SK-N-SH (cell line): ENCODE measurements around the gene ARL2BP. TPM values are rescaled to one million over a fixed set of nuclear protein-coding genes. Genes with fewer than 3 reads are reported as not detected.

ENCODE experiments used
- EZH2phosphoT487 ChIP-seq: fragments of 200-600 bp; sonication (generic); IDR thresholded peaks from 2 replicates; pipeline ENCODE4 v1.6.1; 2017; ENCODE audit warnings: low read depth, mixed run types, mild to moderate bottlenecking, antibody characterized with exemption, moderate library complexity, borderline replicate concordance
- FOSL2 ChIP-seq: IDR thresholded peaks from 2 replicates; pipeline ENCODE4 v1.4.0; 2012; ENCODE audit warnings: low read depth, mild to moderate bottlenecking, moderate library complexity, borderline replicate concordance
- FOXM1 ChIP-seq: IDR thresholded peaks from 2 replicates; pipeline ENCODE4 v1.4.0; 2012; ENCODE audit warnings: low read depth, mild to moderate bottlenecking
- GABPA ChIP-seq: IDR thresholded peaks from 2 replicates; pipeline ENCODE4 v1.4.0; 2012; ENCODE audit warnings: low read depth, mild to moderate bottlenecking
- GATA2 ChIP-seq: sonication (generic); formaldehyde crosslinking; IDR thresholded peaks from 2 replicates; pipeline ENCODE4 v1.5.0; 2020; ENCODE audit warnings: mild to moderate bottlenecking, missing genetic modification reagents
- JUND ChIP-seq: IDR thresholded peaks from 2 replicates; pipeline ENCODE4 v1.4.0; 2012
- MEF2A ChIP-seq: IDR thresholded peaks from 2 replicates; pipeline ENCODE4 v1.4.0; 2012; ENCODE audit warnings: low read depth, borderline replicate concordance
- MXI1 ChIP-seq: IDR thresholded peaks from 2 replicates; pipeline ENCODE4 v1.6.1; 2012; ENCODE audit warnings: mild to moderate bottlenecking, low read depth, low read length, improper control_type of control experiment
- NFIC ChIP-seq: IDR thresholded peaks from 2 replicates; pipeline ENCODE4 v1.4.0; 2012; ENCODE audit warnings: borderline replicate concordance
- NRF1 ChIP-seq: IDR thresholded peaks from 2 replicates; pipeline ENCODE4 v1.6.1; 2012; ENCODE audit warnings: low read depth, mild to moderate bottlenecking, low read length
- POLR2AphosphoS5 ChIP-seq: IDR thresholded peaks from 2 replicates; pipeline ENCODE4 v1.6.1; 2012; ENCODE audit warnings: low read depth, low read length
- RAD21 ChIP-seq: IDR thresholded peaks from 2 replicates; pipeline ENCODE4 v1.6.1; 2012; ENCODE audit warnings: mild to moderate bottlenecking, low read length
- RFX5 ChIP-seq: IDR thresholded peaks from 2 replicates; pipeline ENCODE4 v1.6.1; 2012; ENCODE audit warnings: mild to moderate bottlenecking, improper control_type of control experiment, low read length
- RXRA ChIP-seq: IDR thresholded peaks from 2 replicates; pipeline ENCODE4 v1.4.0; 2012; ENCODE audit warnings: low read depth, mild to moderate bottlenecking, borderline replicate concordance
- SIN3A ChIP-seq: IDR thresholded peaks from 2 replicates; pipeline ENCODE4 v1.6.1; 2012; ENCODE audit warnings: low read depth, mild to moderate bottlenecking, low read length, moderate library complexity, borderline replicate concordance
- SMC3 ChIP-seq: IDR thresholded peaks from 2 replicates; pipeline ENCODE4 v1.6.1; 2012; ENCODE audit warnings: low read depth, low read length, improper control_type of control experiment
- TAF1 ChIP-seq: IDR thresholded peaks from 2 replicates; pipeline ENCODE4 v1.6.1; 2012; ENCODE audit warnings: low read depth, mild to moderate bottlenecking, low read length, moderate library complexity, borderline replicate concordance
- TEAD4 ChIP-seq: IDR thresholded peaks from 2 replicates; pipeline ENCODE4 v1.4.0; 2012; ENCODE audit warnings: mild to moderate bottlenecking, borderline replicate concordance; ENCODE audit not compliant: insufficient read depth
- YY1 ChIP-seq: IDR thresholded peaks from 2 replicates; pipeline ENCODE4 v1.4.0; 2012; ENCODE audit warnings: low read depth, mild to moderate bottlenecking
- polyA plus RNA-seq, 3 experiments: library from polyadenylated mRNA; depleted of rRNA; stranded (reverse); fragments of >200 nt; gene quantifications; 2 replicates each; pipeline ENCODE4 v1.2.3, GENCODE V29; 2012
- TF ChIP-seq, protein P1 (sequence below): fragments of 150-350 bp; IDR thresholded peaks from 2 replicates; pipeline ENCODE4 v1.6.1; 2016; ENCODE audit warnings: mild to moderate bottlenecking, low read depth, low read length
- TF ChIP-seq, protein P2 (sequence below): fragments of 200-600 bp; sonication (generic); IDR thresholded peaks from 2 replicates; pipeline ENCODE4 v1.6.1; 2017; ENCODE audit warnings: antibody characterized with exemption, mild to moderate bottlenecking, moderate library complexity
- TF ChIP-seq, protein P3 (sequence below): fragments of 150-350 bp; IDR thresholded peaks from 2 replicates; pipeline ENCODE4 v1.6.1; 2017; ENCODE audit warnings: antibody characterized with exemption, low read length, low read depth, borderline replicate concordance
- TF ChIP-seq, protein P4 (sequence below): IDR thresholded peaks from 2 replicates; pipeline ENCODE4 v1.4.0; 2012; ENCODE audit warnings: low read depth

The ARL2BP gene
- polyA plus RNA-seq, 1 of the 3 experiments (the other 2 are of a cell fraction) = 61.8 TPM

DNA sequence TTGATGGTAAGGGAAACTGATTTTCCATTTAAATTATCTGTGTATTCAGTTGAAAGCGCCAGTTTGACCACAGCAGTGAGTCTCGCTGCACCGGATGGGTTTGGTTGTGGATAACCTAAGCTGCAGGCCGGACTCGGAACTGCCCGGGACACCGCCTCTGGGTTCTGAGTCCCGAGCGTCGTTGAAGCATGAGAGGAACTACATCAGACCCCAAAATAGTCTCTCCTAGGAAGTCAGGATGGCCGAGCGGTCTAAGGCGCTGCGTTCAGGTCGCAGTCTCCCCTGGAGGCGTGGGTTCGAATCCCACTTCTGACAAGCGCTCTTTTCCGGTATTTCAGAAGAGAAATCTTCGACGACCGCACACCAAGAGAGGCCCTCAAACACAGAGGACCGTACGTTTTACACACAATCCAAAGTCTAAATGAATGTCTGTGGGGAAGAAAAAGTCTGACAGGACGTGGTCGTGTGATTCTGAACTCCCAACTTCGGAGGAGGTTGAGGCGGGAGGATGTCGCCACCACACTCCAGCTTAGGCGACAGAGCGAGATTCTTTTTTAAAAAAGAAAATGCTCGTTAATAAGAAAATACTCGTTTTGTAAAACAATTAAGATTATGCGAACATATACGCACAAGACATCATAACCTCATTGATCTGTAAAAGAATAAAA, 54.8 kb downstream of the ARL2BP start (continued):
- TF ChIP-seq SIN3A (no peak), JUND (no peak), GATA2 (CRISPR knock-in tag) (no peak), NRF1 (no peak), POLR2AphosphoS5 (no peak), MEF2A (peak; percentile 62; the same call in 1 of the 2 replicates), FOXM1 (no peak), MXI1 (no peak), RXRA (peak; percentile 10; the same call in 1 of the 2 replicates), TAF1 (peak; percentile 43; the same call in 1 of the 2 replicates), FOSL2 (peak; percentile 71), YY1 (peak; percentile 55; the same call in 1 of the 2 replicates), GABPA (peak; percentile 38; the same call in 1 of the 2 replicates), EZH2phosphoT487 (no peak), RFX5 (no peak), NFIC (no peak), TEAD4 (peak; percentile 82), SMC3 (peak; percentile 15; the same call in 1 of the 2 replicates), RAD21 (no peak)
- TF ChIP-seq, protein P1, sequence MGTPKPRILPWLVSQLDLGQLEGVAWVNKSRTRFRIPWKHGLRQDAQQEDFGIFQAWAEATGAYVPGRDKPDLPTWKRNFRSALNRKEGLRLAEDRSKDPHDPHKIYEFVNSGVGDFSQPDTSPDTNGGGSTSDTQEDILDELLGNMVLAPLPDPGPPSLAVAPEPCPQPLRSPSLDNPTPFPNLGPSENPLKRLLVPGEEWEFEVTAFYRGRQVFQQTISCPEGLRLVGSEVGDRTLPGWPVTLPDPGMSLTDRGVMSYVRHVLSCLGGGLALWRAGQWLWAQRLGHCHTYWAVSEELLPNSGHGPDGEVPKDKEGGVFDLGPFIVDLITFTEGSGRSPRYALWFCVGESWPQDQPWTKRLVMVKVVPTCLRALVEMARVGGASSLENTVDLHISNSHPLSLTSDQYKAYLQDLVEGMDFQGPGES = no peak
- TF ChIP-seq, protein P2, sequence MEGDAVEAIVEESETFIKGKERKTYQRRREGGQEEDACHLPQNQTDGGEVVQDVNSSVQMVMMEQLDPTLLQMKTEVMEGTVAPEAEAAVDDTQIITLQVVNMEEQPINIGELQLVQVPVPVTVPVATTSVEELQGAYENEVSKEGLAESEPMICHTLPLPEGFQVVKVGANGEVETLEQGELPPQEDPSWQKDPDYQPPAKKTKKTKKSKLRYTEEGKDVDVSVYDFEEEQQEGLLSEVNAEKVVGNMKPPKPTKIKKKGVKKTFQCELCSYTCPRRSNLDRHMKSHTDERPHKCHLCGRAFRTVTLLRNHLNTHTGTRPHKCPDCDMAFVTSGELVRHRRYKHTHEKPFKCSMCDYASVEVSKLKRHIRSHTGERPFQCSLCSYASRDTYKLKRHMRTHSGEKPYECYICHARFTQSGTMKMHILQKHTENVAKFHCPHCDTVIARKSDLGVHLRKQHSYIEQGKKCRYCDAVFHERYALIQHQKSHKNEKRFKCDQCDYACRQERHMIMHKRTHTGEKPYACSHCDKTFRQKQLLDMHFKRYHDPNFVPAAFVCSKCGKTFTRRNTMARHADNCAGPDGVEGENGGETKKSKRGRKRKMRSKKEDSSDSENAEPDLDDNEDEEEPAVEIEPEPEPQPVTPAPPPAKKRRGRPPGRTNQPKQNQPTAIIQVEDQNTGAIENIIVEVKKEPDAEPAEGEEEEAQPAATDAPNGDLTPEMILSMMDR = peak; percentile 14; the same call in 1 of the 2 replicates
- TF ChIP-seq, protein P3, sequence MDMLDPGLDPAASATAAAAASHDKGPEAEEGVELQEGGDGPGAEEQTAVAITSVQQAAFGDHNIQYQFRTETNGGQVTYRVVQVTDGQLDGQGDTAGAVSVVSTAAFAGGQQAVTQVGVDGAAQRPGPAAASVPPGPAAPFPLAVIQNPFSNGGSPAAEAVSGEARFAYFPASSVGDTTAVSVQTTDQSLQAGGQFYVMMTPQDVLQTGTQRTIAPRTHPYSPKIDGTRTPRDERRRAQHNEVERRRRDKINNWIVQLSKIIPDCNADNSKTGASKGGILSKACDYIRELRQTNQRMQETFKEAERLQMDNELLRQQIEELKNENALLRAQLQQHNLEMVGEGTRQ = no peak
- TF ChIP-seq, protein P4, sequence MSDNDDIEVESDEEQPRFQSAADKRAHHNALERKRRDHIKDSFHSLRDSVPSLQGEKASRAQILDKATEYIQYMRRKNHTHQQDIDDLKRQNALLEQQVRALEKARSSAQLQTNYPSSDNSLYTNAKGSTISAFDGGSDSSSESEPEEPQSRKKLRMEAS = 0 out of 2 replicates have a peak, but pooled peaks have one; percentile 48
